Liver (tissue), 3 donors: ENCODE data around the gene RPS6KA2.

Source experiments
- ATF3 ChIP-seq: IDR thresholded peaks from 2 replicates; pipeline ENCODE4 v1.6.1; 2016; ENCODE audit warnings: antibody characterized with exemption
- CTCF ChIP-seq: fragments of 150-350 bp; IDR thresholded peaks from 2 replicates; pipeline ENCODE4 v1.5.1; 2017; ENCODE audit warnings: improper control_type of control experiment, low read depth, low read length; ENCODE audit not compliant: missing input control
- EGR1 ChIP-seq, 2 donors: IDR thresholded peaks; 2 replicates each; pipeline ENCODE4 v1.6.1; 2016 to 2018; ENCODE audit warnings: antibody characterized with exemption in 2 of 2, low read depth in 2 of 2
- GABPA ChIP-seq, 2 donors: IDR thresholded peaks in 1 of 2; conservative IDR thresholded peaks in 1 of 2; 2 replicates each; pipeline ENCODE4 v1.6.1; 2016; ENCODE audit warnings: antibody characterized with exemption in 2 of 2, mild to moderate bottlenecking in 1 of 2, moderate library complexity in 1 of 2
- JUND ChIP-seq, 2 donors: IDR thresholded peaks; 2 replicates each; pipeline ENCODE4 v1.6.1; 2016; ENCODE audit warnings: antibody characterized with exemption in 2 of 2
- MAX ChIP-seq: IDR thresholded peaks from 2 replicates; pipeline ENCODE4 v1.6.1; 2016; ENCODE audit warnings: antibody characterized with exemption
- NR2F2 ChIP-seq: IDR thresholded peaks from 2 replicates; pipeline ENCODE4 v1.6.1; 2016; ENCODE audit warnings: antibody characterized with exemption
- RAD21 ChIP-seq, 2 donors: IDR thresholded peaks; 2 replicates each; pipeline ENCODE4 v1.6.1; 2016; ENCODE audit warnings: antibody characterized with exemption in 2 of 2, mild to moderate bottlenecking in 2 of 2
- REST ChIP-seq: IDR thresholded peaks from 2 replicates; pipeline ENCODE4 v1.6.1; 2016; ENCODE audit warnings: antibody characterized with exemption, mild to moderate bottlenecking
- RXRA ChIP-seq, 2 donors: IDR thresholded peaks; 2 replicates each; pipeline ENCODE4 v1.6.1; 2017 to 2018; ENCODE audit warnings: antibody characterized with exemption in 2 of 2, mild to moderate bottlenecking in 1 of 2
- SP1 ChIP-seq: IDR thresholded peaks from 2 replicates; pipeline ENCODE4 v1.6.1; 2018; ENCODE audit warnings: antibody characterized with exemption, mild to moderate bottlenecking
- TAF1 ChIP-seq: conservative IDR thresholded peaks from 2 replicates; pipeline ENCODE4 v1.6.1; 2016; ENCODE audit warnings: antibody characterized with exemption, mild to moderate bottlenecking
- YY1 ChIP-seq: IDR thresholded peaks from 2 replicates; pipeline ENCODE4 v1.6.1; 2016; ENCODE audit warnings: antibody characterized with exemption, mild to moderate bottlenecking
- ZBTB33 ChIP-seq: IDR thresholded peaks from 2 replicates; pipeline ENCODE4 v1.6.1; 2016; ENCODE audit warnings: antibody characterized with exemption
- donor health status: healthy.
- donor health status: healthy.

- TF ChIP-seq RAD21 (IDR thresholded peaks at IDR 0.05) (no peak), TAF1 (no peak), CTCF (no peak), REST (no peak), SP1 (no peak), MAX (no peak), ZBTB33 (no peak), NR2F2 (no peak), RXRA (IDR thresholded peaks at IDR 0.05) (no peak), ATF3 (no peak), EGR1 (IDR thresholded peaks at IDR 0.05; ENCODE audit: low read depth in 2 of 2) (no peak), YY1 (no peak), JUND (IDR thresholded peaks at IDR 0.05) (no peak), GABPA (IDR thresholded peaks at IDR 0.05 in 1 of 2, conservative IDR thresholded peaks at IDR 0.05 in 1 of 2) (no peak)
Observed at GRCh38 chr6:166474721-166475565, 152.1 kb downstream of the RPS6KA2 start.
